ENCODE results near the gene LYVE1.

Gene LYVE1, protein sequence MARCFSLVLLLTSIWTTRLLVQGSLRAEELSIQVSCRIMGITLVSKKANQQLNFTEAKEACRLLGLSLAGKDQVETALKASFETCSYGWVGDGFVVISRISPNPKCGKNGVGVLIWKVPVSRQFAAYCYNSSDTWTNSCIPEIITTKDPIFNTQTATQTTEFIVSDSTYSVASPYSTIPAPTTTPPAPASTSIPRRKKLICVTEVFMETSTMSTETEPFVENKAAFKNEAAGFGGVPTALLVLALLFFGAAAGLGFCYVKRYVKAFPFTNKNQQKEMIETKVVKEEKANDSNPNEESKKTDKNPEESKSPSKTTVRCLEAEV

DNA sequence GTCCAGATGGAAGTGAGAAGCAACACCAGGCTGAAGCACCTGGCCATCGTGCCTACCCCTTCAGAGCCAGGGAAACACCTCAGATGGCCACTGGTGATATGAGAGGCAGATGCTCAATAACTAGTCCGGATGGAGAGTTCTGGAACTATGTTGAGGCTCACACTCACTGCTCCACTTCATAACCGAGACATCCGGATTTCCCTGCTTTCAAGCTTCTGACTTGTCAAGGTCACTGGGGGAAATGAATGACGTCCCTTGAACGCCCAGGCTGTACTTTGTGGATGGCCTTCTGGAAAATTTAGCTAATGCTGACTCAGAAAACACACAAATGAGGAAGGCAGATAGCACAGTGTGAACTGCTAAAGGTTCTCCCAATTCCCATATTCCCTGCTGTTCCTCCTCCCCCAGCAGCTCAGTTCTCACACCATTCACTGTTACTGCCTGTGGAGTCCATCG lies at the start of gene LYVE1:
Gene LYVE1 (minus strand): TSS at position 180 of the 456 bp plus-strand sequence. CDS start 133 bp downstream, at position 47.
- TF ChIP-seq, protein P1, sequence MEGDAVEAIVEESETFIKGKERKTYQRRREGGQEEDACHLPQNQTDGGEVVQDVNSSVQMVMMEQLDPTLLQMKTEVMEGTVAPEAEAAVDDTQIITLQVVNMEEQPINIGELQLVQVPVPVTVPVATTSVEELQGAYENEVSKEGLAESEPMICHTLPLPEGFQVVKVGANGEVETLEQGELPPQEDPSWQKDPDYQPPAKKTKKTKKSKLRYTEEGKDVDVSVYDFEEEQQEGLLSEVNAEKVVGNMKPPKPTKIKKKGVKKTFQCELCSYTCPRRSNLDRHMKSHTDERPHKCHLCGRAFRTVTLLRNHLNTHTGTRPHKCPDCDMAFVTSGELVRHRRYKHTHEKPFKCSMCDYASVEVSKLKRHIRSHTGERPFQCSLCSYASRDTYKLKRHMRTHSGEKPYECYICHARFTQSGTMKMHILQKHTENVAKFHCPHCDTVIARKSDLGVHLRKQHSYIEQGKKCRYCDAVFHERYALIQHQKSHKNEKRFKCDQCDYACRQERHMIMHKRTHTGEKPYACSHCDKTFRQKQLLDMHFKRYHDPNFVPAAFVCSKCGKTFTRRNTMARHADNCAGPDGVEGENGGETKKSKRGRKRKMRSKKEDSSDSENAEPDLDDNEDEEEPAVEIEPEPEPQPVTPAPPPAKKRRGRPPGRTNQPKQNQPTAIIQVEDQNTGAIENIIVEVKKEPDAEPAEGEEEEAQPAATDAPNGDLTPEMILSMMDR (conservative IDR thresholded peaks at IDR 0.05; ENCODE audit: low read depth), result no peak
- no peak within 1 kb of the TSS for H3K27ac ChIP-seq
- ChIA-PET CTCF (no interaction called here), POLR2A (ENCODE audit: low non-redundant PET) (no interaction called here)
- no peak for DNase-seq (ENCODE audit: low spot score)

DNA sequence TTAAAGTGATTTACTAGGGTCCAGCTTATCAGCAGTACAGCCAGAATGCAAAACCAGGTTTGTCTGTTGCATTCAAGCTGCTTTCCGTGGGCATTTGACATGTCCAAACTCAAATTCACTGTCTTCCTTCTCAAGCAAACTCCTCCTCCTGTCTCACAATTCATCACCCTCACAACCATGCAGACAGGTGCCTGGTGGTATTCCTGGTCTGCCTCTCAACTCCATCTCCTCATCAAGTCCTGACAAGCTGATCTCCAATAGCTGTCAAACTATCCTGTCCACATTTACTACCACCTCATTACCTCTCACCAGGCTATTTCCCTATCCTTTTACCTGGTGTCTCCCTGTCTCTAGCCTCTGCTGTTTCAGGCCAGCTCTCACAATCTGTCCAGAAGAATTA lies 49.1 kb upstream of the LYVE1 start:
- DNase-seq (ENCODE audit: low spot score), result no peak
- POLR2A ChIA-PET (ENCODE audit: low non-redundant PET), result no interaction called here
- CTCF ChIA-PET, result interaction anchor here (0.7 kb wide), 1 partner anchor 1083 kb away, joined by 3 read pairs; no protein-coding TSS in a partner anchor
- H3K27ac ChIP-seq, result no peak overlapping the region
- TF ChIP-seq, protein P1 (conservative IDR thresholded peaks at IDR 0.05; ENCODE audit: low read depth), result no peak

DNA sequence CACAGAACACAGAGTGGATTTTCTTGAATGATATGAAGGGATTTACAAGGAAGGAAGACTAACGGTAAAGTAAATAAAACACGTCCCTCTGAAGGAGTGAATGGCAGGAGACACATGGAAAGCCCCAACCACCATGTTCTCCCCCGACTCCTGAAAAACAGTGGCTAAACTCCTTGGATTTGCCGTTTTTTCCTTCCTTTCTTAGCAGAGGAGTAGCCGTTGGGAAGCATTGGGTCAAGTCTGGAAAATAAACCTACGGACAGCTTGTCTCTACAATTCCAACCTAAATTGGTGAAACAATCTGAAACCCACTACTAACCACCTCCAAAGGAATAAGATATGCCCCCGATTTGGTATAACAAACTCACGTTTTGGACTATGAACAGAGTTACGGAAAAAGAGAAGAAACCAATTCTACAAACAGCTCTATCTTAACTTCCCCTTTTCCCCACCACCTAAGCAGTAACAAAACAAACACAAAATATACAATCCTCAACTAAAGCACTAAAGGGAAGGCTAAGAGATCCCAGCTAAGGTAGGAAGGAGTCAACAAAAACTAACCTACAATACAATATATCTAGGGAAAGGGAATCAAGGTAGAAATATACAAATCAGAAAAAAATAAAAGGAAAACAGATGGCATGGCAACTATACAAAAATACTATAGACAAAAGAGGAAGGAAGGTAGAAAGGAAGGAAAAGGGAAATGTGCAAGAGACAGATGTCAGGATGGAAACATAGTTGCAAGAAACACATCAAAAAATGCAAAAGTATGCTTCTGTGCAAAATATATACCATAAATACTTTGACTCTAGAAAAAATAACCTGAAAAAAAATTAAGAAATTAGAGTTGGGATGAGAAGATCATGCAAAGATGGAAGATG lies 43.8 kb upstream of the LYVE1 start:
- no peak for DNase-seq (ENCODE audit: low spot score)
- CTCF ChIA-PET, result interaction anchor here (0.6 kb wide), 1 partner anchor 98 kb away, joined by 5 read pairs; no protein-coding TSS in a partner anchor

DNA sequence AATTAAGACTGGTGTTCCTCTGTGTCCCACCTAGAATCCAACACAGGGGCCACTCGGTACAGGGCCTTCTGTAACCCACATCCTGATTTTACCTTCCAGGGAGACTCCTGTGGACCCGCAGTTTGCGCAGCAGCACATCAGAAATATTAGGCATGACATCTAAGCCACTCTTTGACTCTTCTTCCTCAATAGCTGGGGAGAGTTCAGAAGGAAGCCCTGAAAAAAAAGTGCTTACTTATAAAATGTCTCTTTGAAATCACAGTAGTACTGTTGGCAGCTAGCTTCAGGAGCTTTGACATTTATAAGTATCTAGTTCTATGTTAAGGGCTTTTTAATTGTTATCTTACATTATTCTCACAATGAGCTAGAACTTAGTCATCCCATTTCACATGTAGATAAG lies 41.2 kb upstream of the LYVE1 start:
- no peak overlapping the region for H3K27ac ChIP-seq
- ChIA-PET POLR2A (ENCODE audit: low non-redundant PET) (no interaction called here), CTCF (no interaction called here)
- TF ChIP-seq, protein P1 (conservative IDR thresholded peaks at IDR 0.05; ENCODE audit: low read depth), result no peak
- no peak for DNase-seq (ENCODE audit: low spot score)

More for the DNA sequence above, 43.8 kb upstream of the LYVE1 start:
- TF ChIP-seq, protein P1 (conservative IDR thresholded peaks at IDR 0.05; ENCODE audit: low read depth), result no peak
- POLR2A ChIA-PET (ENCODE audit: low non-redundant PET), result no interaction called here
- H3K27ac ChIP-seq, result no peak overlapping the region

DNA sequence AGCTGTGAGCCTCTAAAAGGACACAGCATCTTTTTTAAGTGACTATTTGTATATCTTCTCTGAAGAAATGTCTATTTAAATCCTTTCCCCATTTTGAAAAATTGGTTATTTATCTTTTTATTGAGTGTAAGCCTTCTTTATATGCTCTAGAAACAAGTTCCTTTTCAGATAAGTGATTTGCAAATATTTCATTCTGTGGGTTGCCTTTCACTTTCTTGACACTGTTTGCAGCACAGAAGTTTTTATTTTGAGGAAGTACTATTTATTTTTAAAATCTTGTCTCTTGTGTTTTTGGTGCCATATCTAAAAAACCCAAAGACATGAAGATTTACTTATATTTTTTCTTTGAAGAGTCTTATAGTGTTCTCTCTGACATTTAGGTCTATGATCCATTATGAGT lies 40.1 kb upstream of the LYVE1 start:
- no peak for DNase-seq (ENCODE audit: low spot score)
- H3K27ac ChIP-seq, result no peak overlapping the region

More for the DNA sequence above, 40.1 kb upstream of the LYVE1 start:
- POLR2A ChIA-PET (ENCODE audit: low non-redundant PET), result no interaction called here
- TF ChIP-seq, protein P1 (conservative IDR thresholded peaks at IDR 0.05; ENCODE audit: low read depth), result no peak
- CTCF ChIA-PET, result no interaction called here

Data from RWPE1 (cell line).